Activated CD4-positive, alpha-beta T cell treated with anti-CD3 and anti-CD28 coated beads, Interleukin-2, amount 50 U/mL, for 4 hours (primary cell): ENCODE results near the gene KCNF1.

Experiments
- DNase-seq, 2 experiments: peaks; one replicate each; pipeline ENCODE4 v3.0.0-alpha.2; 2020

KCNF1 gene

GRCh38 chr2:10921525-10921924 is 9.8 kb downstream of the KCNF1 start:
- no peak for DNase-seq

- no peak for DNase-seq
Observed at GRCh38 chr2:10922307-10923007, 10.7 kb downstream of the KCNF1 start.

DNA sequence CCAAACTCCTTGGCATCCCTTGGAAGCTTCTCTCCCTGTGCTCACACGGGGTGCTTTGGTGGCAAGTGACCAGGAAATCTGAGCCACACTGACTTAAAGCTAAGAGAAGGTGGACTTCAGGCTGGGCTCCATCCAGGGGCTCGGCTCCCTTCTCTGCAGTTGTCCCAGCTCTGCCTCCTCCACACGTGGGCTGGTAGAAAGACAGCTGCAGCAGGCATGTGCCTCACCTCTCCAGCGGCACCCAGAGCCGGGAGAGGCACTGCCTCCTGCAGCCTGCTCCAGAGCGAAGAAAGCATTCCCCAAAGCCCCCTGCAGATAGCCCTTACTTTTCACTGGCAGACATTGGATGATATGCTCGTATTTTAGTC is 11.3 kb downstream of the KCNF1 start:
- DNase-seq = no peak

DNA sequence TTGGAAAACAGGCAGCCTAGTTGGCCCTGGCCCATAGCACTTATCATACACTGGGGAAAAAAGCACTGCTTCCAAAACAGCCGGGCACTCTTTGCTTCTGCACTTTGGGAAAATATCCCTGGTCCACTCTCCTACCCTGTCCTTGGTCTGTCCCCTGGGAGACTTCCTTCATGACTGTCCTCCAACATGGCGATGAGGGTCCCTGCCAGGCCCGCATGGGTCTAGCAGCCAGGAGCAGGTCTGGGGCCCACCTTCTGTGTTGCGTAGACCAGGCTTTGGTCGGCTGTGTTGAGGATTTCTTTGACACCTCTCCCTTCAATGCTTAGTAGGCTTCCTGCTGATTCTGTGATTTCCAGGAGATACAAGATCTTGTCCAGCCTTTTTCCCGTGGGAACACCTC is 12.2 kb downstream of the KCNF1 start:
- DNase-seq = no peak

- no peak for DNase-seq
Observed at GRCh38 chr2:10924441-10924840, 12.7 kb downstream of the KCNF1 start.

DNA sequence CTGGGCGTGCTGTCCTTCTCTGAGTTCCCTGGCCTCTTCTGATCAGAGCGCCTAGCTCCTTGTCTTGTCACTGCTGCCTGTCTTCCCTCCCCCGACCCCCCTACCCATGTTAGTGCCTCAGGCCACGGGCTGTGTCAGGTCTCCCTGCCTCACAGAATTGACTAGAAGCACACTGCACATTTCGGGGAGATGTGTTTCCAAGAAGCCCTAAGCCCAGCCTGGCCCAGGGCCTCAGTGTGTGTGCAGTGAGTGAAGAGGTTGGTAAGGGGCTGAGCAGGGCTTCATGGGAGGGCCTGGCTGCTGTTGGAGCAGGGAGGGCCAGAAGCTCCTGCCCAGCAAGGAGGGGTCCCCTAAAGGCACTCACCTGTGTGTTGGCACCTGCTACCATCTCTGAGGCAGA is 13.1 kb downstream of the KCNF1 start:
- no peak for DNase-seq

DNA sequence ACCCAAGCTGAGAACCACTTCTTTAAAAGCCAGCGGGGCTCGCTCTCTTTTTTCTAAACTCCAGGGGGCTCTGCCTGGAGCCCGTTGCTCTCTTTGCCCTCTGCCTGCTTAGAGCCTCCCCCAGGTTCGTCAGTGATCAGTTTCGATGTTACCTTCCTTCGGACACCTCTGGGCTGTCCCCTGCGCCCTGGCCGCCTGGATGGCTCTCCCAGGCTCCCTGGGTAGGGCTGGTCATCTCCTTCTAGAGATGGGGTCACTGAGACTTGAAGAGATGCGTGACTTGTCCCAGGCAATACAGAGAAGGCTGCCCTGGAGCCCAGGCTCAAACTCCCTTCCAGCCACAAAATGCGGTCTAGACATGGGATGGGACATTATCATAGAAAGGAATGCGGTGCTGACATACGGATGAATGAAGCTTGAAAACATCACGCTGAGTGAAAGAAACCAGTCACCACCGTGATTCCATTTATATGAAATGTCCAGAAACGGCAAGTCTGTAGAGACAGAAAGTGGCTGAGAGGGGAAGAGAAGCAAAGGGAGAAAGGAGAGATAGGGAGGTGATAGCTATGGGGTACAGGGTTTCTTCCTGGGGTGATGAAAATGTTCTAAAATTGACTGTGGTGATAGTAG is 14.6 kb downstream of the KCNF1 start:
- DNase-seq = no peak

DNA sequence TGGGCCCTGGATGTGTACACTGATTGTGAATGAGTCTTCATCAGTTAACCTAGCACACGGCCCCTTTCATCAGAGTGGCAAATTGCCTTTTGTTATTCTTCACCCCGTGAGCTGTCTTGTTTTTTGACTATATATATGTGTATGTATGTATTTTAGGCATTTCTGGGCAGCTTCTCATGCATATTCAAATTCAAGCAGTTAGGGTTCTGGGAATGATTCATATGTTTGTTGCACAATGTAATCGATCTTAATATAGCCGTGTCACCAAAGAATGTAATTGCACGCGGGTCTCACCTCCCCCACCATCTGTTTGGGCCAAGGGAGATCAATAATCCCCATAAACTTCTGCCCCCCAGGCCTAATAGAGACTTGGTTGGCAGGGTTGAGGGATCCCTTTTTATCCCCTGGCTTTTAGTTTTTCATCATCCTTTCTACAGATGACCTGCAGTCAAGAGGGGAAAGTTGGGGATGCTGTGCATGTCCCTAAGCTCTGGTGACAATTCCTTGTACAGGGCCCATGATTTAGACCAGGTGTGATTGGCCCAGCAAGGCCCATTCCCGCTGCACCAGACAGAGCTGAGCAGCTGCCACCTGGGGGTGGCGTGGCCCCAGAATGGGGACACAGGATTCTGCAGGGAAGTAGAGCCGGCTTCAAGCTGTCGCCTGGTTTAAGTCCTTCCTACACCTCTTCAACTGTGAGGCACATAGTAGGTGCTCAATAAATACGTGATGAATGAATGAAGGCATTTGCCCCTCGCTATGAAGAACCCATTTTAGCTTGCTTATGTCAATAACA is 19.2 kb downstream of the KCNF1 start:
- no peak for DNase-seq

DNA sequence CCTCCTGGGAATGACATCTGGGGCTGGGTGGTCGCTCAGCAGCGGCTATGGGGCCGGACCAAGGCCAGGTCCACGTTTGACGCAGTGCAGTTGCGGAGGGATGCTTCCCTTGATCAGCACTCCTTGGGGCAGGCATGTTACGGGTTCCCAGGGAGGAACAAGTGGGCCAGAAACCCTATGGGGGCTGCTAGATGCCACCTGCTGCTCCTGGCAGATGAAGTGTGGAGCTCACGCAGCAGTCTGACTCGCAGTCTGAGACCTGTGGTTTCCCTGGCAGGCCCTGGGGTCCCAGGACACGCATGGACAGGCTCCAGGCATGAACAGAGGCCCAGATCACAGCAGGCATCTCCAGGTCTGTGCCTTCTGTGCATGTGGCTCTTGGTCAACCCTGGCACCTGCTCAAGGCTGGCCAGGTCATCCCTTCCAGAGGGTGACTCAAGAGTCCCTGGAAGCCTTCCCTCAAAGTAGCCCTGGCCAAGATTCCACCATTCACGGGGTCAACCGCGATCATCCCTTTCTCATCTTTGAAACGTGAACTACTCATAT is 20.0 kb downstream of the KCNF1 start:
- DNase-seq = no peak

GRCh38 chr2:10932345-10933151 is 20.8 kb downstream of the KCNF1 start:
- DNase-seq = no peak

DNA sequence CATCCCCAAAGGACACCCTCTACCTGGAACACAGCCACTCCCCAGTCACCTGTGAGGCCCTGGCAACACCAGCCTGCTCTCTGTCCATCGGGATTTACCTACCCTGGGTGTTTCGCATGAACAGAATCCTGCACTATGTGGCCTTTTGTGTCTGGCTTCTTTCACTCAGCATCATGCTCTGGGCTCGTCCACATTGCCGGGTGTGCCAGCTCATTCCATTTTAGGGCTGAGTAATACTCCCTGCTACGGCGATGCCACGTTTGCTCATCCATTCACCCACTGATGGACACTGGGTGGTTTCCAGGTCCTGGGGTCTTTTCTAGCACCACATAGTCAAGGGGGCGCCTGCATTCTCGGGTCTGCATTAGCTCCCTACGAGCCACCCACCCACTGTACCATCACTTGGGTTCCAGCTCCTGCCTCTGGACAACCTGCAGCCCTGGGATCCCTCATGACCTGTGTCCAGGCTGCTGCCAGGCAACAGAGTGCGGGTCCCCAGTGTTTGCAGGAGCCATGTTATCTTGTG is 22.0 kb downstream of the KCNF1 start:
- DNase-seq = no peak

DNA sequence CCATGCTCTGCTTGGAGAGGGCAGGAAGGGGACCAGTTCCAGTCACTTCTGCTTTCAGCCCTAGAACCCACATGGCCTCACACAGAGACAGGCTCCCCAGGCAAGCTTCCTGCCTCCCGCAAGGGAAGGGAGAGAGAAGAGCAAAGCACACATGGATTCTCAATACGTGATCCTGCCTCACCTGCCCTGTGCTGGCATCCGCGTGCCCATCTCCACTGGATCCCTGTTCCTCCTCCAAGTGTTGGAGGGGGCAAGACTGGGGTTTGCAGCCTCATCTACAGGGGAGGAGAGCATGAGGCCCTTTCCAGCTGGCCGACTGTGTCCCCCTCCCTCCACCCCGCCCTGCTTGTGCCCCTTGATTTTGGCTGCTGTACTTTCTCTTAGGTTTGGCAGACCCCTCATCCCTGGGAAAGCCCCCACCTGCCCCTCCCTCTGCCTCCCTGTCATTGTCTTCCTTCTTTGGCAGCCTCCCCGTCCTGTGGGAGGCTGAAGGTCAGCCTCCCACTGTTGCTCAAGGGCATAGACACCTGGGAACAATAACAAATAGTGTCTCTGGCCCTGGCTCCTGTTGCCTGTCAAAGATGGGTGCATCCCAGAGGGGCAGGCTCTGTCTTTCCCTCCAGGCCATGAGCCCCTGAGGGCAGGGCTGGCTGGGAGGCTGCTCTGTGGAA is 22.7 kb downstream of the KCNF1 start:
- DNase-seq = no peak

DNA sequence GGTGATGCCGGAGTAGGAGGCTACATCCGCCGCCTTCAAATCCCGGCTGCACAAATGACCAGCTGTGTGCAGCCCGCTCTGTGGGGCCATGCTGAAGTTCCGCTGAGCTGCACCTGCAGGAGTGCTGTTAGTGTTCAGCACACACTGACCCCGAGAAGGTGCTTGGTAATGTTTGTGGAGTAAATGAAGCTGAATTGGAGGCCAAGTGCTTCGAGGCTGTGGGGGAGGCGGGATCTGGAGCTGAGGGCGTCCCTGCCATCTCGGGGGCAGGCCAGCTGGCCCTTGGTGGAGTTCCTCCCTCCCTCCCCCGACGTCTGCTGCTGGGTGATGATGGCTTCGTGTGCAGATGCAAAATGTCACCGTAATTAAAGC is 23.2 kb downstream of the KCNF1 start:
- no peak for DNase-seq

DNA sequence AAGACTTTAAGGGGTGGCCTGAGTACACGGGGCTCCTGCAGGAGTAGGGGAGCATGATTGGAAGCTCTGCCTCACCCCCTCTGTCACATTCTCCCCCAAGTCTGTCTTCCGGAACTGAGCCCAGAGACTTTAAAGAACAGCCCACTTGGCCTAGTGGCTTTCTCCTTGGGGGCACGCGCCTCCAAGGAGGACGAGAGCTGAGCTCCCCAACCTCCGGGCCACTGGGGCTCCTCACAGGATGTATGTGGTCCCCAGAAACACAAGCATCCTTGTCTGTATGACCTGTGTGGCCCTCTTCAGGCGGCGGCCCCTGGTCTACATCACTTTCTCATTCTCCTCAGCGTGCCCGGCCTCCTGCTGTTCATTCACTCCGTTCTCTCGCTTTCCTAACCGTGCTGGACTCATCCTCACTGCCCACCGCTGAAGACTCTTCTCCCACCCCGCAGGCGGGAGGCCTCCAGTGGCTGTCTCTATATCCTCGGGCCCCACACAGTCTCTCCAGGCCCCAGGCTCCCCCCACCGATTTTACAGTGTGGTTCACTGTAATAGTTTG is 23.7 kb downstream of the KCNF1 start:
- DNase-seq = no peak

GRCh38 chr2:10935953-10936942 is 24.5 kb downstream of the KCNF1 start:
- no peak for DNase-seq

- no peak for DNase-seq
Observed at GRCh38 chr2:10939058-10939457, 27.3 kb downstream of the KCNF1 start.

- DNase-seq = no peak
Observed at GRCh38 chr2:10940596-10940995, 28.9 kb downstream of the KCNF1 start.

GRCh38 chr2:10941383-10941782 is 29.6 kb downstream of the KCNF1 start:
- DNase-seq = no peak

DNA sequence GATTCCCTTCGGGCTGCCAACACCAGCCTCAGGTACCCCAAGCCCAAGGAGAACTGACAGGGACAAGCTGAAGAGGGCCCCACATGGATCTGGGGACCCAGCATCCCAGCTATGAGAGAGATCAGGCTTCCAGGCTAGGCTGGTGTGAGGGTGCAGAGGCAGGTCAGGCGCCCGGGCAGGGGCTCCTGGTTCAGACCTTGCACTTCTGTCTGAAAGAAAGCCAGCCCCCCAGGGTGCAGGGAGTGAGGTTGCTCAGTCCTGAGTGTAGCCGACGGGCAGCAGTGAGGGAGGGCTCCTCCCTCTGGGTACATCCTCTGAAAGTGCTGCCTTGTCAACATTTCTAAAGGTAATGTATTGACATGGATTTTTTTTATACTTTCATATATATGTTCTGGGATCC is 33.1 kb downstream of the KCNF1 start:
- no peak for DNase-seq

DNA sequence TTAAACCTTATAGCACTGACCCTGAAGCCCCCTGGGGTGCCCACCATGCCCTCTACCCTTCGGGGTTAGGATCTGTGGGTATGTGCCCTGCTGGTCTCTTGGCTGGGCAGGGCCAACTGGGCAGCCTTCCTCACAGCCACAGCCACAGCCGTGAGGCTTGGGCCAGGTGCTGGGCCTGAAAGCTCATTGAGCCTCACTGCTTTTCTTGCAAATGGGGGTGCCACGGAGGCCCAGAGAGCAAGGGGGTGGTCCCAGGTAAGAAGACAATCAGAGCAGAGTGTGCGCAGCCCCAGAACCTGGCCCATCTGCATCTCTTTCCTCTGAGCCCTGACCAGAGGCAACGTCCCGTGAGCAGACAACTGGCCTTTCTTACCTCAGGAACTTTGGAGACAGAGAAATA is 34.7 kb downstream of the KCNF1 start:
- DNase-seq = no peak

DNA sequence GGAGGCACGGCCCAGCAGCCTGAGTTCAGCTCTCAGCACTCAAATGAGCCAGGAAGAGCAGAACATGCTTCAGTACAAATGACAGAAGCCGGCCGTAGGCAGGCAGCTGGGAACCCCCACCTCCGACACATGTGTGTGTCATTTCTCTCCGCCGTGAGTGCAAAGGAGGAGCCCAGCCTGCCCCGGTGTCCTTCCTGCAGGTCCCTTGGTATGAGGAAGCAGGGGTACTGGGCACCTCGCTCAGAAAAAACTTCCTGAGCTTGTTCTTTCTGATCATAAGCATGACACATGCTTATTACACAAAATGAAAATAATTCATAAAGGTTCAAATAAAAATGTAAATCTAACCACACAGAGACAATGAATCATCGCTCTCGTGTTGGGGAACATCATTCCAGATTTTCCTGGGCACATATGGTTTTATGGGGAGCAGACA is 35.3 kb downstream of the KCNF1 start:
- DNase-seq = no peak
